IMR-90 (cell line): ENCODE measurements around the gene ABTB2. TPM values are rescaled to one million over a fixed set of nuclear protein-coding genes. Genes with fewer than 3 reads are reported as not detected.

ENCODE experiments used
- ATAC-seq: fragments of 200-7000 bp; cut with Tn5 transposase; 2 replicates; pipeline ENCODE4 v1.9.1; 2020; ENCODE audit warnings: low read depth, mild to moderate bottlenecking, moderate library complexity
- BruUV-seq: library from RNA; stranded (reverse); fragments of 400-500 nt; replicated peaks from 2 replicates; lab custom pipeline; 2021; lab: Mats Ljungman, UMichigan
- CTCF ChIA-PET: fragments of 300-600 bp; formaldehyde crosslinking; extraction: SDS; loops from one replicate; lab custom pipeline; 2021; ENCODE audit warnings: antibody characterized with exemption; lab: Yijun Ruan, JAX
- POLR2A ChIA-PET: fragments of 300-600 bp; sonication (Branson Sonifier 250); formaldehyde crosslinking; loops from one replicate; lab custom pipeline; 2022; ENCODE audit warnings: antibody characterized with exemption; ENCODE audit not compliant: unreplicated experiment; lab: Charles Lee
- DNase-seq: peaks from one replicate; pipeline ENCODE4 v3.0.0; 2013
- H2AFZ ChIP-seq: replicated peaks from 2 replicates; pipeline ENCODE3; 2013; ENCODE audit warnings: low read length, mild to moderate bottlenecking; ENCODE audit not compliant: poor library complexity
- H2AK5ac ChIP-seq: 2 replicates; pipeline ENCODE4 v1.6.1; 2013; ENCODE audit warnings: low read depth, low read length, inconsistent platforms
- H2AK9ac ChIP-seq: replicated peaks from 2 replicates; pipeline ENCODE3; 2013; ENCODE audit warnings: mild to moderate bottlenecking, low read depth, low read length, moderate library complexity; ENCODE audit not compliant: poor library complexity
- H2BK120ac ChIP-seq: 2 replicates; pipeline ENCODE4 v1.6.1; 2013; ENCODE audit warnings: low read depth, low read length, inconsistent platforms
- H2BK15ac ChIP-seq: 3 replicates; pipeline ENCODE4 v1.6.1; 2013; ENCODE audit warnings: low read depth, low read length, inconsistent platforms
- H2BK20ac ChIP-seq: 2 replicates; pipeline ENCODE4 v1.6.1; 2013; ENCODE audit warnings: low read depth, mild to moderate bottlenecking, inconsistent platforms, low read length, moderate library complexity
- H2BK5ac ChIP-seq: 2 replicates; pipeline ENCODE4 v1.6.1; 2013; ENCODE audit warnings: mild to moderate bottlenecking, low read depth, low read length, inconsistent platforms; ENCODE audit not compliant: poor library complexity, severe bottlenecking
- H3K14ac ChIP-seq: replicated peaks from 2 replicates; pipeline ENCODE4 v1.6.1; 2013; ENCODE audit warnings: low read depth, low read length, inconsistent platforms
- H3K18ac ChIP-seq: 2 replicates; pipeline ENCODE4 v1.6.1; 2013; ENCODE audit warnings: low read depth, low read length, control low read depth
- H3K23ac ChIP-seq: 2 replicates; pipeline ENCODE4 v1.6.1; 2013; ENCODE audit warnings: low read depth, low read length, inconsistent platforms
- H3K27ac ChIP-seq: 2 replicates; pipeline ENCODE4 v1.5.1; 2013; ENCODE audit warnings: mild to moderate bottlenecking, control low read depth, low read length; ENCODE audit not compliant: insufficient read depth
- H3K27me3 ChIP-seq: 2 replicates; pipeline ENCODE4 v1.6.1; 2013; ENCODE audit warnings: low read length; ENCODE audit not compliant: control insufficient read depth, insufficient read depth
- H3K36me3 ChIP-seq: 2 replicates; pipeline ENCODE4 v1.6.1; 2013; ENCODE audit warnings: low read length, mixed read lengths; ENCODE audit not compliant: control insufficient read depth, insufficient read depth
- H3K4ac ChIP-seq: 2 replicates; pipeline ENCODE4 v1.6.1; 2013; ENCODE audit warnings: low read depth, low read length, inconsistent platforms
- H3K4me1 ChIP-seq: 2 replicates; pipeline ENCODE4 v1.6.1; 2013; ENCODE audit warnings: low read length, mixed read lengths; ENCODE audit not compliant: control insufficient read depth, insufficient read depth
- H3K4me2 ChIP-seq: 2 replicates; pipeline ENCODE4 v1.6.1; 2013; ENCODE audit warnings: low read depth, mild to moderate bottlenecking, control low read depth, low read length, moderate library complexity
- H3K4me3 ChIP-seq: 2 replicates; pipeline ENCODE4 v1.5.1; 2013; ENCODE audit warnings: low read depth, mild to moderate bottlenecking, control low read depth, low read length, moderate library complexity; ENCODE audit not compliant: insufficient read depth
- H3K56ac ChIP-seq: 2 replicates; pipeline ENCODE4 v1.6.1; 2013; ENCODE audit warnings: low read length, inconsistent platforms; ENCODE audit not compliant: insufficient read depth; ENCODE audit errors: extremely low read depth
- H3K79me1 ChIP-seq, 2 experiments: 2 replicates each; pipeline ENCODE4 v1.6.1; 2013; ENCODE audit warnings: low read length in 2 of 2, inconsistent platforms in 1 of 2, low read depth in 1 of 2
- H3K9ac ChIP-seq: 2 replicates; pipeline ENCODE4 v1.6.1; 2013; ENCODE audit warnings: low read depth, low read length, control low read depth
- H3K9me1 ChIP-seq: 2 replicates; pipeline ENCODE4 v1.6.1; 2013; ENCODE audit warnings: low read length, inconsistent platforms; ENCODE audit not compliant: insufficient read depth
- H3K9me3 ChIP-seq: 2 replicates; pipeline ENCODE4 v1.6.1; 2013; ENCODE audit warnings: low read length; ENCODE audit not compliant: control insufficient read depth, insufficient read depth
- H4K20me1 ChIP-seq: 2 replicates; pipeline ENCODE4 v1.6.1; 2013; ENCODE audit warnings: low read length, inconsistent platforms; ENCODE audit not compliant: insufficient read depth
- H4K5ac ChIP-seq: 2 replicates; pipeline ENCODE4 v1.6.1; 2013; ENCODE audit warnings: mild to moderate bottlenecking, low read depth, low read length, control low read depth
- H4K8ac ChIP-seq, 2 experiments: 2 replicates each; pipeline ENCODE4 v1.6.1; 2013; ENCODE audit warnings: low read depth in 2 of 2, low read length in 2 of 2, control low read depth in 1 of 2, inconsistent platforms in 1 of 2
- H4K91ac ChIP-seq: 2 replicates; pipeline ENCODE4 v1.6.1; 2013; ENCODE audit warnings: low read depth, low read length, inconsistent platforms; ENCODE audit not compliant: insufficient read depth
- BHLHE40 ChIP-seq: fragments of 150-350 bp; IDR thresholded peaks from 2 replicates; pipeline ENCODE4 v1.6.1; 2016; ENCODE audit warnings: mild to moderate bottlenecking, low read depth, low read length
- FOS ChIP-seq: fragments of 150-350 bp; IDR thresholded peaks from 2 replicates; pipeline ENCODE4 v1.6.1; 2016; ENCODE audit warnings: low read depth, low read length
- MAFK ChIP-seq: IDR thresholded peaks from 2 replicates; pipeline ENCODE4 v1.6.1; 2012; ENCODE audit warnings: low read depth, low read length, improper control_type of control experiment
- MAZ ChIP-seq: IDR thresholded peaks from 2 replicates; pipeline ENCODE4 v1.6.1; 2012; ENCODE audit warnings: low read depth, mild to moderate bottlenecking, low read length, improper control_type of control experiment, moderate library complexity, borderline replicate concordance
- NFE2L2 ChIP-seq: fragments of 150-350 bp; IDR thresholded peaks from 2 replicates; pipeline ENCODE4 v1.6.1; 2016; ENCODE audit warnings: low read depth, mild to moderate bottlenecking, low read length
- POLR2A ChIP-seq: IDR thresholded peaks from 2 replicates; pipeline ENCODE4 v1.6.1; 2012; ENCODE audit warnings: mild to moderate bottlenecking, low read depth, low read length
- RCOR1 ChIP-seq: IDR thresholded peaks from 2 replicates; pipeline ENCODE4 v1.6.1; 2012; ENCODE audit warnings: mild to moderate bottlenecking, low read length, improper control_type of control experiment; ENCODE audit not compliant: insufficient replicate concordance
- USF2 ChIP-seq: fragments of 150-350 bp; IDR thresholded peaks from 2 replicates; pipeline ENCODE4 v1.6.1; 2017; ENCODE audit warnings: mild to moderate bottlenecking, antibody characterized with exemption, low read length, low read depth
- WGBS, 2 experiments: methylation state at CpG; one replicate each; pipeline versions ENCODE4 v1.1.5 to v1.1.7; 2013; ENCODE audit warnings: missing lambda C conversion rate in 2 of 2; ENCODE audit not compliant: insufficient read length in 1 of 2; ENCODE audit errors: extremely low coverage in 2 of 2; 5-methylcytosine and 5-hydroxymethylcytosine counted together
- dilution Hi-C: fragments of 300-500 bp; cut with HindIII; formaldehyde crosslinking; loops from one replicate; pipeline ENCODE4 v1.14.3; 2018; ENCODE audit warnings: low sequenced_read_pairs; ENCODE audit not compliant: unreplicated experiment
- in situ Hi-C: fragments of 300-500 bp; cut with MboI; formaldehyde crosslinking; loops from 3 replicates; pipeline ENCODE4 v1.14.3; 2019; ENCODE audit warnings: low sequenced_read_pairs, inconsistent platforms, mixed read lengths
- intact Hi-C: fragments of 100-400 bp; cut with micrococcal nuclease; formaldehyde crosslinking; loops from 2 replicates; pipeline ENCODE4 v1.10.0; 2022
- polyA plus RNA-seq, 3 experiments: library from polyadenylated mRNA; depleted of rRNA; stranded (reverse); fragments of >200 nt; gene quantifications; 2 replicates each; pipeline ENCODE4 v1.2.3, GENCODE V29; 2012; ENCODE audit warnings: low replicate concordance in 1 of 3
- total RNA-seq: library from RNA; depleted of rRNA; stranded (reverse); fragments of >200 nt; gene quantifications from 2 replicates; pipeline ENCODE4 v1.2.3, GENCODE V29; 2012

ABTB2 gene
- total and polyA plus RNA-seq, 2 of the 4 experiments (the other 2 are of a cell fraction) = 0.18 to 2.0 TPM

- CTCF ChIA-PET = no interaction called here
- Histone ChIP-seq H3K36me3 (no peaks in the 10 kb centered on the region), H3K9ac (no peak overlapping the region), H3K9me3 (no peaks in the 10 kb centered on the region), H3K14ac (no peak overlapping the region), H3K9me1 (peaks cover 6% of the 10 kb centered on the region; the same call in 1 of the 2 replicates), H2BK120ac (no peak overlapping the region), H3K18ac (no peak overlapping the region), H4K8ac (peak overlapping the region in 1 of 2 experiments; percentile 16; a peak in 1 of 4 replicates), H2AK5ac (no peak overlapping the region), H3K27ac (no peak overlapping the region), H2BK20ac (no peak overlapping the region), H3K79me1 (no peaks in the 10 kb centered on the region), H3K23ac (no peak overlapping the region), H3K27me3 (peaks cover 6% of the 10 kb centered on the region; the same call in 1 of the 2 replicates), H4K5ac (no peak overlapping the region), H4K20me1 (no peaks in the 10 kb centered on the region), H2AK9ac (no peak overlapping the region), H3K4me1 (peaks cover 5% of the 10 kb centered on the region; the same call in 1 of the 2 replicates), H2AFZ (peak overlapping the region; percentile 86), H3K4me2 (peak overlapping the region; percentile 56), H4K91ac (no peak overlapping the region), H2BK5ac (no peak overlapping the region), H2BK15ac (no peak overlapping the region), H3K56ac (no peak overlapping the region), H3K4ac (peak overlapping the region; percentile 11; the same call in 1 of the 2 replicates), H3K4me3 (0 out of 2 replicates have a peak overlapping the region, but pooled peaks have one; percentile 5)
- peak; percentile 86 for ATAC-seq
- intact Hi-C loops (no loop called here), dilution Hi-C loops (no loop called here), in situ Hi-C loops (no loop called here)
- POLR2A ChIA-PET = no interaction called here
- peak; percentile 7 for DNase-seq
- no TSS peak for BruUV-seq
- 80% methylated on average over 1 of the region's 10 CpGs; no CpG with 5 or more reads in 1 of the 2 experiments for WGBS, 2 experiments
- TF ChIP-seq BHLHE40 (no peak), MAFK (no peak), FOS (no peak), USF2 (no peak), NFE2L2 (no peak), MAZ (no peak), POLR2A (no peak), RCOR1 (no peak)
Observed at GRCh38 chr11:34250732-34251588, 106.8 kb downstream of the ABTB2 start.
